Keratinocyte (primary cell): ENCODE results near the gene RASD1.

Experiments used
- EZH2 ChIP-seq: IDR thresholded peaks from one replicate; pipeline ENCODE4 v1.6.1; 2012; ENCODE audit warnings: inconsistent platforms, mild to moderate bottlenecking, low read length, moderate library complexity
- TF ChIP-seq, protein P1 (sequence below), 3 experiments: IDR thresholded peaks in 1 of 3; conservative IDR thresholded peaks in 1 of 3; optimal IDR thresholded peaks in 1 of 3; 2 replicates in 2 of 3; 3 replicates in 1 of 3; pipeline versions ENCODE3 to v1.5.1; 2011; ENCODE audit warnings: low read length in 3 of 3, mild to moderate bottlenecking in 3 of 3, moderate library complexity in 2 of 3, control low read depth in 1 of 3, inconsistent platforms in 1 of 3; ENCODE audit not compliant: insufficient read depth in 2 of 3; ENCODE audit errors: extremely low read depth in 1 of 3

DNA sequence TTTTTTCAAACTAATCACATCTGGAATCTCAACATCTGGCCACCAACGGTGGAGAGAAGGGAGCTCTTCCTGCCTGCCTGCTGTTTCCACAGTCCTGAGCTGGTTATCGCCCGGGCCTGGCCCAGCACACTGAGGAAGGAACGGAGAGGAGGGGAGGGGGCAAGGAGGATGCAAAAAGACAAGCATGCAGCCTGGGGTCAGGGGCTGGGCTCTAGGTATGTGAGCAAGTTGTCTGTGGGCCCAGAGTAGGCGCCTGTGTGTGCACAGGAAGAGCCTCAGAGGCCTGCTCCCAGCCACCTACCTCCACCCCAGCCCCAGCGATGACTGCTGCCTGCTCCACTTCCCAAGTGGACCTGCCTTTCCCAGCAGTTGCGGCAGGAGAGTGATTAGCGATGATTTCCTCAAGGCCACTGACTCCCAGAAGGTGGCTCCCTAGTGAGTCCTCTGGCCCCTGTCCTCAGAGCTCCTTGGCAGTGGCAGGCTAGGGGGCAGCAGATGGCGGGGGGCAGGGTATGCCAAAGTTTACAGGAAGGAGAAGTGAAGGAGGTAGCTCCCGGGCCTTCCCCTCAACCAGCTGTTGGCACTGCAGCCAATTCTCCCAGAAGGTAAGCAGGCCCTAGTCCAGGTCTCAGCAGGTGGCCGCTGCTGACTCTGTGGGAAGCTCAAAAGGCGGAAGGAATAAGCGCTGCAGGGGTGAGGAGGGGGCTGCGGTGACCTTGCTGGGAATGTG is 27.0 kb upstream of the RASD1 start:
- no peak for TF ChIP-seq EZH2
- TF ChIP-seq, protein P1, sequence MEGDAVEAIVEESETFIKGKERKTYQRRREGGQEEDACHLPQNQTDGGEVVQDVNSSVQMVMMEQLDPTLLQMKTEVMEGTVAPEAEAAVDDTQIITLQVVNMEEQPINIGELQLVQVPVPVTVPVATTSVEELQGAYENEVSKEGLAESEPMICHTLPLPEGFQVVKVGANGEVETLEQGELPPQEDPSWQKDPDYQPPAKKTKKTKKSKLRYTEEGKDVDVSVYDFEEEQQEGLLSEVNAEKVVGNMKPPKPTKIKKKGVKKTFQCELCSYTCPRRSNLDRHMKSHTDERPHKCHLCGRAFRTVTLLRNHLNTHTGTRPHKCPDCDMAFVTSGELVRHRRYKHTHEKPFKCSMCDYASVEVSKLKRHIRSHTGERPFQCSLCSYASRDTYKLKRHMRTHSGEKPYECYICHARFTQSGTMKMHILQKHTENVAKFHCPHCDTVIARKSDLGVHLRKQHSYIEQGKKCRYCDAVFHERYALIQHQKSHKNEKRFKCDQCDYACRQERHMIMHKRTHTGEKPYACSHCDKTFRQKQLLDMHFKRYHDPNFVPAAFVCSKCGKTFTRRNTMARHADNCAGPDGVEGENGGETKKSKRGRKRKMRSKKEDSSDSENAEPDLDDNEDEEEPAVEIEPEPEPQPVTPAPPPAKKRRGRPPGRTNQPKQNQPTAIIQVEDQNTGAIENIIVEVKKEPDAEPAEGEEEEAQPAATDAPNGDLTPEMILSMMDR (optimal IDR thresholded peaks at IDR 0.05 in 1 of 3, IDR thresholded peaks at IDR 0.05 in 1 of 3, conservative IDR thresholded peaks at IDR 0.05 in 1 of 3; ENCODE audit: extremely low read depth in 1 of 3, insufficient read depth in 2 of 3, low read length in 3 of 3): no peak
